ENCODE measurements around the gene IFT27.

IFT27 gene

GRCh38 chr22:36796552-36797175, 20.7 kb upstream of the IFT27 start:
- no peak for DNase-seq

GRCh38 chr22:36795633-36796032, 19.7 kb upstream of the IFT27 start:
- DNase-seq = no peak

GRCh38 chr22:36790648-36791047, 14.7 kb upstream of the IFT27 start:
- DNase-seq = no peak

GRCh38 chr22:36787204-36787988, 11.5 kb upstream of the IFT27 start:
- DNase-seq = no peak

GRCh38 chr22:36783743-36784142, 7.8 kb upstream of the IFT27 start:
- DNase-seq = no peak

- DNase-seq = peak; percentile 88
Measured at GRCh38 chr22:36781656-36782627, 6.0 kb upstream of the IFT27 start.

- DNase-seq = no peak
Measured at GRCh38 chr22:36778020-36778419, 2.1 kb upstream of the IFT27 start.

GRCh38 chr22:36776722-36777121, 803 bp upstream of the IFT27 start:
- DNase-seq = no peak

- peak; percentile 34 for DNase-seq
Measured at GRCh38 chr22:36775586-36775963, 344 bp downstream of the IFT27 start.

- DNase-seq = peak; percentile 25
Measured at GRCh38 chr22:36773935-36774334, 2.0 kb downstream of the IFT27 start.

- no peak for DNase-seq
Measured at GRCh38 chr22:36772451-36772850, 3.5 kb downstream of the IFT27 start.

- no peak for DNase-seq
Measured at GRCh38 chr22:36771356-36772063, 4.4 kb downstream of the IFT27 start.

GRCh38 chr22:36770513-36771231, 5.2 kb downstream of the IFT27 start:
- no peak for DNase-seq

GRCh38 chr22:36769541-36770512, 6.1 kb downstream of the IFT27 start:
- DNase-seq = no peak

GRCh38 chr22:36768616-36769015, 7.3 kb downstream of the IFT27 start:
- DNase-seq = no peak

- no peak for DNase-seq
Measured at GRCh38 chr22:36768141-36768540, 7.8 kb downstream of the IFT27 start.

GRCh38 chr22:36767035-36767775, 8.7 kb downstream of the IFT27 start:
- DNase-seq = no peak

- DNase-seq = no peak
Measured at GRCh38 chr22:36765943-36766450, 9.9 kb downstream of the IFT27 start.

GRCh38 chr22:36765131-36765942, 10.6 kb downstream of the IFT27 start:
- no peak for DNase-seq
